ENCODE data around the gene GREM2.

DNA sequence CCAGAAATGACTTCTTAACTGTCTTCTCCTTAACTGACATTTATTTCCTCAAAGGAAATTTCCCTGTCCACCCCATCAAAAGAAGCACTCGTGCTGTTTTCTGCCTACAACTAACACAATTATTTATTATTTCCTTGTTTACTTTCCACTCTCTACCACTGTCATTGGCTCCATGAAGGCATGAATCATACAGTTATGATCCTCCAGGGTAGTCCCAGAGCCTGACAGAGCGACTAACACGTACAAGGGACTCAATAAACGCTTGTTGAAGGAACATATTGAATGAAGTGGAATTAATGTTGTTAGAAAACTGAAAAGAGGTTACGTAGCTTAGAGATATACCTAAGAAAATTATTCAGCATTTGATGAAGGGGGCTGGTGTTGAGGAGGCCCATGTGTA is 20.9 kb downstream of the GREM2 start:
- TF ChIP-seq, protein P1, sequence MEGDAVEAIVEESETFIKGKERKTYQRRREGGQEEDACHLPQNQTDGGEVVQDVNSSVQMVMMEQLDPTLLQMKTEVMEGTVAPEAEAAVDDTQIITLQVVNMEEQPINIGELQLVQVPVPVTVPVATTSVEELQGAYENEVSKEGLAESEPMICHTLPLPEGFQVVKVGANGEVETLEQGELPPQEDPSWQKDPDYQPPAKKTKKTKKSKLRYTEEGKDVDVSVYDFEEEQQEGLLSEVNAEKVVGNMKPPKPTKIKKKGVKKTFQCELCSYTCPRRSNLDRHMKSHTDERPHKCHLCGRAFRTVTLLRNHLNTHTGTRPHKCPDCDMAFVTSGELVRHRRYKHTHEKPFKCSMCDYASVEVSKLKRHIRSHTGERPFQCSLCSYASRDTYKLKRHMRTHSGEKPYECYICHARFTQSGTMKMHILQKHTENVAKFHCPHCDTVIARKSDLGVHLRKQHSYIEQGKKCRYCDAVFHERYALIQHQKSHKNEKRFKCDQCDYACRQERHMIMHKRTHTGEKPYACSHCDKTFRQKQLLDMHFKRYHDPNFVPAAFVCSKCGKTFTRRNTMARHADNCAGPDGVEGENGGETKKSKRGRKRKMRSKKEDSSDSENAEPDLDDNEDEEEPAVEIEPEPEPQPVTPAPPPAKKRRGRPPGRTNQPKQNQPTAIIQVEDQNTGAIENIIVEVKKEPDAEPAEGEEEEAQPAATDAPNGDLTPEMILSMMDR (IDR thresholded peaks at IDR 0.05; ENCODE audit: low read depth, low read length), result no peak
- TF ChIP-seq MYC (IDR thresholded peaks at IDR 0.05; ENCODE audit: low read depth, low read length), result no peak
